Gastroesophageal sphincter (tissue), 4 donors: Measurements from ENCODE around the gene IL1RAP. TPM values are rescaled to one million over a fixed set of nuclear protein-coding genes. Genes with fewer than 3 reads are reported as not detected.

Experiments
- ATAC-seq: fragments of 150-250 bp; one replicate; pipeline ENCODE4 v1.9.1; 2016; ENCODE audit warnings: mild to moderate bottlenecking, moderate library complexity
- H3K27ac ChIP-seq, 4 donors: fragments of 200-600 bp; sonication (generic) in 3 of 4; 1 replicate in 3 of 4; 2 replicates in 1 of 4; pipeline ENCODE4 v1.5.1; 2016 to 2019
- H3K27me3 ChIP-seq: fragments of 200-600 bp; sonication (generic); one replicate; pipeline ENCODE4 v1.5.1; 2019
- H3K36me3 ChIP-seq, 2 donors: fragments of 200-600 bp; sonication (generic); one replicate each; pipeline ENCODE4 v1.5.1; 2019; ENCODE audit warnings: control low read depth in 1 of 2
- H3K4me1 ChIP-seq, 3 donors: fragments of 200-600 bp; sonication (generic); 1 replicate in 2 of 3; 2 replicates in 1 of 3; pipeline ENCODE4 v1.5.1; 2016 to 2019; ENCODE audit warnings: control low read depth in 2 of 3
- H3K4me3 ChIP-seq, 2 donors: fragments of 200-600 bp; sonication (generic); one replicate each; pipeline ENCODE4 v1.5.1; 2019; ENCODE audit warnings: mild to moderate bottlenecking in 1 of 2, moderate library complexity in 1 of 2
- H3K9me3 ChIP-seq, 3 donors: fragments of 200-600 bp; sonication (generic); one replicate each; pipeline ENCODE4 v1.5.1; 2017 to 2019; ENCODE audit warnings: control low read depth in 2 of 3
- CTCF ChIP-seq, 4 experiments: fragments of 200-600 bp in 2 of 4; fragments of 450-650 bp in 2 of 4; sonication (generic) in 1 of 4; IDR thresholded peaks; one replicate each; pipeline ENCODE4 v1.5.1; 2017 to 2019; ENCODE audit warnings: antibody characterized with exemption in 4 of 4, mild to moderate bottlenecking in 2 of 4, moderate library complexity in 2 of 4
- EP300 ChIP-seq: sonication (generic); formaldehyde crosslinking; IDR thresholded peaks from one replicate; pipeline ENCODE4 v1.6.1; 2017; ENCODE audit warnings: antibody characterized with exemption, mild to moderate bottlenecking
- POLR2A ChIP-seq, 2 donors: fragments of 450-650 bp; IDR thresholded peaks; one replicate each; pipeline ENCODE4 v1.6.1; 2017; ENCODE audit warnings: antibody characterized with exemption in 2 of 2, mild to moderate bottlenecking in 2 of 2, moderate library complexity in 1 of 2
- POLR2AphosphoS5 ChIP-seq: sonication (generic); formaldehyde crosslinking; IDR thresholded peaks from one replicate; pipeline ENCODE4 v1.6.1; 2017; ENCODE audit warnings: antibody characterized with exemption
- WGBS, 2 donors: methylation state at CpG; one replicate each; pipeline ENCODE4 v1.1.5; 2018; ENCODE audit warnings: low coverage in 1 of 2; 5-methylcytosine and 5-hydroxymethylcytosine counted together
- total RNA-seq, 4 donors: library from RNA; depleted of rRNA; stranded (reverse); fragments of >200 nt; gene quantifications; one replicate each; pipeline ENCODE4 v1.1.0, GENCODE V29; 2016

IL1RAP gene
- total RNA-seq, 4 donors from 2014 or later = 3.2 to 11.0 (median 5.0) TPM

GRCh38 chr3:190532731-190533203 is 18.9 kb downstream of the IL1RAP start:
- 75 to 78% methylated on average over 4 to 7 of the region's 7 CpGs for WGBS, 2 donors
- Histone ChIP-seq H3K36me3 (no peaks in the 10 kb centered on the region), H3K9me3 (no peaks in the 10 kb centered on the region), H3K4me3 (no peak overlapping the region), H3K27ac (peak overlapping the region in 2 of 4 donors; percentile 32 to 57), H3K4me1 (peaks cover 0 to 23% (median 11%) of the 10 kb centered on the region in 3 donors), H3K27me3 (no peaks in the 10 kb centered on the region)
- no peak for ATAC-seq
- TF ChIP-seq POLR2A (IDR thresholded peaks at IDR 0.05) = no peak
- no peak for TF ChIP-seq CTCF (IDR thresholded peaks at IDR 0.05)
- no peak for TF ChIP-seq EP300
- TF ChIP-seq POLR2AphosphoS5 = no peak

- peak; percentile 87 for ATAC-seq
- H3K4me1 ChIP-seq = peaks cover 0 to 23% (median 11%) of the 10 kb centered on the region in 3 donors
- peak; percentile 61 for TF ChIP-seq POLR2AphosphoS5
- no peak for TF ChIP-seq CTCF (IDR thresholded peaks at IDR 0.05)
- no peak for TF ChIP-seq EP300
- no peak for TF ChIP-seq POLR2A (IDR thresholded peaks at IDR 0.05)
- no peaks in the 10 kb centered on the region for H3K36me3 ChIP-seq
- H3K9me3 ChIP-seq = no peaks in the 10 kb centered on the region
- H3K27ac ChIP-seq = peak overlapping the region in 2 of 4 donors; percentile 32 to 57
- WGBS, 2 donors = 26 to 52% methylated on average over 8 to 13 of the region's 13 CpGs
- H3K4me3 ChIP-seq = no peak overlapping the region
- H3K27me3 ChIP-seq = no peaks in the 10 kb centered on the region
Observed at GRCh38 chr3:190533511-190534281, 19.8 kb downstream of the IL1RAP start.

- Histone ChIP-seq H3K27me3 (no peaks in the 10 kb centered on the region), H3K36me3 (no peaks in the 10 kb centered on the region), H3K27ac (peak overlapping the region in 2 of 4 donors; percentile 32 to 57), H3K4me1 (peaks cover 0 to 23% (median 11%) of the 10 kb centered on the region in 3 donors), H3K9me3 (no peaks in the 10 kb centered on the region), H3K4me3 (no peak overlapping the region)
- ATAC-seq = no peak
- WGBS, 2 donors = 84 to 89% methylated on average over 4 of the region's 4 CpGs
- no peak for TF ChIP-seq POLR2A (IDR thresholded peaks at IDR 0.05)
- no peak for TF ChIP-seq CTCF (IDR thresholded peaks at IDR 0.05)
- TF ChIP-seq EP300 = no peak
- TF ChIP-seq POLR2AphosphoS5 = no peak
Observed at GRCh38 chr3:190534386-190534785, 20.5 kb downstream of the IL1RAP start.

- Histone ChIP-seq H3K36me3 (no peaks in the 10 kb centered on the region), H3K27ac (no peak overlapping the region), H3K4me1 (peaks cover 0 to 23% (median 11%) of the 10 kb centered on the region in 3 donors), H3K4me3 (no peak overlapping the region), H3K27me3 (no peaks in the 10 kb centered on the region), H3K9me3 (no peaks in the 10 kb centered on the region)
- ATAC-seq = no peak
- WGBS, 2 donors = 90 to 96% methylated on average over 2 of the region's 2 CpGs
- no peak for TF ChIP-seq EP300
- TF ChIP-seq CTCF (IDR thresholded peaks at IDR 0.05) = no peak
- TF ChIP-seq POLR2AphosphoS5 = no peak
- TF ChIP-seq POLR2A (IDR thresholded peaks at IDR 0.05) = no peak
Observed at GRCh38 chr3:190534986-190535385, 21.1 kb downstream of the IL1RAP start.

GRCh38 chr3:190537146-190537545 is 23.3 kb downstream of the IL1RAP start:
- H3K4me1 ChIP-seq = peaks cover 0 to 23% (median 11%) of the 10 kb centered on the region in 3 donors
- no peak overlapping the region for H3K4me3 ChIP-seq
- 86 to 89% methylated on average over 3 of the region's 3 CpGs for WGBS, 2 donors
- no peaks in the 10 kb centered on the region for H3K27me3 ChIP-seq
- no peak for TF ChIP-seq EP300
- no peak for TF ChIP-seq POLR2A (IDR thresholded peaks at IDR 0.05)
- TF ChIP-seq POLR2AphosphoS5 = no peak
- TF ChIP-seq CTCF (IDR thresholded peaks at IDR 0.05) = no peak
- no peaks in the 10 kb centered on the region for H3K36me3 ChIP-seq
- ATAC-seq = no peak
- H3K9me3 ChIP-seq = no peaks in the 10 kb centered on the region
- no peak overlapping the region for H3K27ac ChIP-seq
